NCI-H1417 (cell line): ENCODE results near the gene PPA2.
"Not testable (repeated sequence)": the region's sequence is repeated elsewhere in the genome, so short reads cannot be mapped to it uniquely, and the experiment has no call there.

ENCODE experiments used
- DNase-seq, 3 experiments: peaks; one replicate each; lab custom pipeline; 2025; lab: John Stamatoyannopoulos, UW

Gene PPA2

GRCh38 chr4:105473324-105474098 lies at the start of gene PPA2:
TSS of gene PPA2 (minus strand) at chr4:105474062. CDS start at chr4:105474050, 12 bp downstream.
- DNase-seq, result peak; percentile 83 to 94 (median 94)

- peak in 2 of 3 experiments; percentile 21 to 80 for DNase-seq
Observed at GRCh38 chr4:105520819-105521790, 47.2 kb upstream of the PPA2 start.

GRCh38 chr4:105510245-105510644 lies 36.4 kb upstream of the PPA2 start:
- peak in 1 of 3 experiments; percentile 13 for DNase-seq

GRCh38 chr4:105509714-105510113 lies 35.9 kb upstream of the PPA2 start:
- no peak for DNase-seq

- no peak for DNase-seq
Observed at GRCh38 chr4:105509291-105509690, 35.4 kb upstream of the PPA2 start.

GRCh38 chr4:105504744-105505143 lies 30.9 kb upstream of the PPA2 start:
- no peak for DNase-seq

GRCh38 chr4:105503484-105503883 lies 29.6 kb upstream of the PPA2 start:
- no peak for DNase-seq

GRCh38 chr4:105496899-105497298 lies 23.0 kb upstream of the PPA2 start:
- peak in 1 of 3 experiments; percentile 21 for DNase-seq

- DNase-seq, result no peak
Observed at GRCh38 chr4:105495667-105496066, 21.8 kb upstream of the PPA2 start.

GRCh38 chr4:105490523-105490922 lies 16.7 kb upstream of the PPA2 start:
- no peak for DNase-seq

GRCh38 chr4:105483840-105484239 lies 10.0 kb upstream of the PPA2 start:
- no peak for DNase-seq

- DNase-seq, result no peak
Observed at GRCh38 chr4:105474099-105474518, 247 bp upstream of the PPA2 start.

GRCh38 chr4:105472871-105473323 lies 965 bp downstream of the PPA2 start:
- no peak for DNase-seq

GRCh38 chr4:105471566-105472176 lies 2.2 kb downstream of the PPA2 start:
- DNase-seq, result peak; percentile 61 to 90 (median 68)

GRCh38 chr4:105470766-105471165 lies 3.1 kb downstream of the PPA2 start:
- no peak for DNase-seq

GRCh38 chr4:105469736-105470135 lies 4.1 kb downstream of the PPA2 start:
- DNase-seq, result no peak

- DNase-seq, result no peak
Observed at GRCh38 chr4:105466580-105466979, 7.3 kb downstream of the PPA2 start.

- DNase-seq, result not testable (repeated sequence)
Observed at GRCh38 chr4:105464563-105464962, 9.3 kb downstream of the PPA2 start.

- DNase-seq, result no peak
Observed at GRCh38 chr4:105462576-105462975, 11.3 kb downstream of the PPA2 start.

- DNase-seq, result no peak
Observed at GRCh38 chr4:105461621-105462382, 12.1 kb downstream of the PPA2 start.

GRCh38 chr4:105461221-105461620 lies 12.6 kb downstream of the PPA2 start:
- DNase-seq, result no peak
